Measurements from ENCODE around the gene ADARB2. TPM values are rescaled to one million over a fixed set of nuclear protein-coding genes. Genes with fewer than 3 reads are reported as not detected.
"Not testable (repeated sequence)": the region's sequence is repeated elsewhere in the genome, so short reads cannot be mapped to it uniquely, and the experiment has no call there.

Gene ADARB2
- total RNA-seq, 1 donor from 2014 or later, result 0.10 TPM

DNA sequence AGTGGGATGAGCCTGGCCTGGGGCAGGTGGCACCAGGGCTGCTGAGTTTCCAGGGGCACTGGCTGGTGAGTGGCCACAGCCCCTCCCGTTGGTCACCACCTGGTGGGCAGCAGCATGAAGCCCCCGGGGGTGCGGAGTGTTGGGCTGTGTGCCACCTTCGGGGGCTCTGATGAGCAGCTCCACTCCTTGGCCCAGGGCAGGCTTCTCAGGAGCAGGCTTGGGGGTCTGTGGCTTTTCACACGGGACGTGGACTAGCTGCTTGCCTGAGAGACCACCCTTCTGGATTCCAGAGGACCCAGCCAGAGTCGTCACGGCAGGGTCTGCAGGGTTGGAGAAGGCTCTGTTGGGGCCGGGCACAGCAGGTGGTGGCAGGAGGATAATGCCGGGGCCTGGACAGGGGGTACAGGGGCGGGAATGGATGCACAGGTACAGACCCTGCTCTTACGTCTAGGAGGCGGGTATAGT is 193.1 kb downstream of the ADARB2 start:
- no peak for DNase-seq

DNA sequence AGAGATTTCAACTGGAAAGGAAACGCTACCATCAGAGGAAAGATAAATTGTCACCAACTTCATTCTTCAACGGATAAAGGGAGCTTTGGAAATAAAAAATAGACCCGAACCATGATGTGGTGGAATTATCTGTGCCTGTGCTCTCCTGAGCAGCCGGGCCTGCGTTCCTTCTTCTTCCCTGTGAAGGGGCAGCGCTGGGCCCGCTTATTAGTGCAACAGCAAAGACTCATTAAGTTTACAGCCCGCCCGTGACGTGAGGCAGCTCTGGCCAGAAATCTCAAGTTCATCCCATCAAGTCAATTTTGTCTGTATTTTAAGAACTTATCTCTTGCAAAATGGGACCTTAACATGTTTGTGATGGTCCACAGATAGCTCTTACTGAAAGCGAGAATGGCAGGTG is 193.7 kb downstream of the ADARB2 start:
- no peak for DNase-seq

DNA sequence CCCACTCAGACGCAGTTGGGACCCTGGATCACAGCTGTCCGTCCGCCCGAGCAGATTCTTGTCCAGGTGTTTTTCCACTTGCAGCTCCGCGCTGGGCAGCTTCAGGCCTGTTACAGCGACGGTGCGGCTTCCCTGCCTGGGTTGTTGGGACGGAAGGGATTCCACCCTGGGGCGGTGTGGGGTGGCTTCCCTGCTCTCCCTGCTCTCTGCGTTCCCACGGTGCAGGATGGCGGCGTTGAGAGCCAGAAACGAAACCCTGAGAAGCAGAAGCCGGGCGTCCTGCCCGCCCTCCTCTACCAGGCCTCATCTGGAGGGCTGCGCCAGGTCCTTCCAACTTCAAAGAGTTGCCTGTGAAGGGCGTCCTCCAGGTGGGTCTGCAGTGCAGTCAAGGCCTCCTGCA is 194.4 kb downstream of the ADARB2 start:
- DNase-seq, result no peak

DNA sequence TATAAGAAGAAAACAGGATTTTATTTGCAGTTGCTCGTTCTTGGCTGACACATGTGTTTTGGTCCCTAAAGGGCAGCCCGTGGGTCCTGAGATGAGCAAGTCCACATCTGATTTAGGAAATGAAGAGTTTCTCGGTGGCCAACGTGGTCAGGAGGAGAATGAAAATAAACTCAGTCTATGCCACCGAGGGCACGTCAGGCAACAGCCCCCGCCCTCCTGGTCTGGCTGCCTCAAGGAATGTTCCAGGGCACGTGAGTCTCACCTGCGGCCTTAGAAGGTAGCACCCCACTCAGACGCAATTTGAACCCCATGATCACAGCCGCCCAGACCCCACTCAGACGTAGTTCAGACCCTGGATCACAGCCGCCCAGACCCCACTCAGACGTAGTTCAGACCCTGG is 197.2 kb downstream of the ADARB2 start:
- DNase-seq, result no peak

DNA sequence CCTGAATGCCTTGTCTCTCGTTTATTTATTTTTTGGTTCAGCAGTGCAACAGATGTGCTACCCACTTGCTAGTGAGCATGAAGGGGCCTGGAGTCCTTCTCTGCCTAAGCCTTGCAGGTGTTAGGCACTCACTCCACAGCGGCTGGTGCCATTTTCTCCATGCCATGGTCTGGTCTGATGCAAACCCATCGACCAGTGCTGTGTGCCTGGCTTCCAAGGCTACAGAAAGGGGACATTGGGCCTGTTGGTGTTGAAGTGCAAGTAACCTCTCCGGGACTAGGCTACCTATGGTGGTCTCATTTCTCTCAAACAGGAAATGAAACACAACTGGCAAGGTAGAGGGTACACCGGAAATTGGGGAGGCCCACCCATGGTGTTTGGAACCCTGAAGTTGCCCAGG is 198.1 kb downstream of the ADARB2 start:
- DNase-seq, result no peak

DNA sequence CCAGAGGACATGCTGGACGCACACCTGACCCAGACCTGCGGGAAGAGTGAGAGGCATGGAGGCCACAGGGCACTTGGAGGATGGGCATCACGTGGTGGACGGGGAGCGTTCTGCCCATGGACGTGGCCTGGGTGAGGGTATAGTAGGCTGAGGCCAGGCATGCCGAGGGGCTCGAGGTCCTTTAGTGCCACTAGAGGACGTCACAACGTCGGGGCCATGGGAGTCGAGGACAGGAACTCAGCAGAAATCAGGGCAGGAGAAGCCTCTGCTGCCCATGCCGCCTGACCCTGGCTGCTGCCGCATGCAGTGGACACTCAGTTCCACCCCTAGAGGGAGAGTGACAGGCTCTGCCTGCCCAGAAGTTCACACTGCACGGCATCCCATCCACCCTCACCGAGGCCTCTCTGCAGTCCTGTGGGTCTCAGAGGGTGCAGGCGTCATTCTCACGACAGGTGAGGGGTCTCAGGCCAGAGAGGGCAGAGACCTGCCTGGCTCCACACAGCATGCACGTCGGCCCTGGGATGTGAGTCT is 198.7 kb downstream of the ADARB2 start:
- no peak for DNase-seq

DNA sequence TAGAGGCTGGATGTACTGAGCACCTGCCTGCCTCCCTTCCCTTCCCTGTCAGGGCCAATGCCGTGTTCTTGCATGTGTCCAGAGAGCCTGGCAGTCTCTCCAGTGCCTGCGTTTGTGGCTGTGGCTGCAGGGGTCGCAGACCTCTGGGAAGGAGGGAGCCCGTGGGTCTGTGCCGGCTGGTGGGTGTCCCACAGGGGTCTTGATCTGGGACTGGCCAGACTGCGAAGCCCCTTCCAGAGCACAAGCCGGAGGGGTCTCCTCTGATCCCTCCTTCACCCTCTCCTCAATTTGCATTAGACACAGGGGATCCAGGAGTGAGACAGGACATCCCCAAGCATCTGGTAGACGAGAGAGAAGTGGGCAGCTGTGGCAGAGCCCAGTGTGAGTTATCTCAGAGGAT is 199.2 kb downstream of the ADARB2 start:
- no peak for DNase-seq

DNA sequence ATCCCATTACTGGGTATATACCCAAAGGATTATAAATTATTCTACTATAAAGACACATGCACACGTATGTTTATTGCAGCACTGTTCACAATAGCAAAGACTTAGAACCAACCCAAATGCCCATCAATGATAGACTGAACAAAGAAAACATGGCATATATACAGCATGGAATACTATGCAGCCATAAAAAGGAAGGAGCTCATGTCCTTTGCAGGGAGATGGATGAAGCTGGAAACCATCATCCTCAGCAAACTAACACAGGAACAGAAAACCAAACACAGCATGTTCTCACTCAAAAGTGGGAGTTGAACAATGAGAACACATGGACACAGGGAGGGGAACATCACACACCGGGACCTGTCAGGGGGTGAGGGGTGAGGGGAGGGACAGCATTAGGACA is 199.9 kb downstream of the ADARB2 start:
- DNase-seq, result not testable (repeated sequence)

DNA sequence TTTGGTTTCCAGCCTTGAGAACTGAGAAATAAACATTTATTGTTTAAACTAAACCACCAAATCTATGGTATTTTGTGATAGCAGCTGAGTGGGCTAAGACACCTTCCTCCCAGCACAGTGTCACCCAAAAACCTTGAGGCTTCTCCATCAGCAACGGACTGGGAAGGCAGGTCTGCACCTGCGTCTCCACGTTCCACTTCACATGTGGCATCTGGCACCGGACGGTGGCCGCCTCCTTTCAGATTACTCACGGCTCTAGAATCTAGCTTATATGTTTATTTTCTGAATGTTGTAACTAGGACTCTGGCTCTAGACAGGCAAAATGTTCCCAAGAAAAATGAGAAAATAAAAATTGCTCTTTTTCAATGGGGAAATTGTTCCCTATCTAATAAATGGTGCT is 201.0 kb downstream of the ADARB2 start:
- DNase-seq, result no peak

DNA sequence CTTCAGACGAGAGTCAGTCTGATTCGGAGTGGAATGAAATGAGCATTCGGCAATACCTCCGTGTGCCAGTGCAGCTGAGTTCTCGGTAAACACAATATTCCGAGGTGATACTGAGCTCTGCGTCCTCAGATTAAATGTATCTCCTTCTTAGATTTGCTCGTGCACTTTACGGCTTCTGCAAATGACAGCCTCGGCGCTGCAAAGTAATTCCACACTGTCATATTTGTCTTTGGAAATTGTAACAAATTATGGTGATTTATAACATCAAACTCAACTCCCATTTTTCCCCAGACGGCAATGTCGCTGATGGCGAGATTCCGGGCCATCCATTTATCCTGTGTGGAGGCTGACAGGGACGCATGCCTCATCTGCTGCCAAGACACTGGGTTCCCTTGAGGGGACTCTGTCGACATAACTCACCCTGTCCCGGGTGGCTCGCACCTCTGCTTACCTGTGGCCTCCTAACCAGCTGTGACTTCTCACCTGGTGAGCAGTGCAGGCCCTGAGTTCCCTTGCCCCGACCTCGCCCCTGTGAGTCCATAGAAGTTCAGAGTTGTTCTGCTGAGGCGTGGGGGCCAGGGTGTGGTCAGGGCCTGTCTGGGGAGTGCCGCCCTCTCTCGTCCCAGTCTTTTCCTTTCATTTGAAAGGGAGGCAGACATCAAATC is 201.9 kb downstream of the ADARB2 start:
- no peak for DNase-seq

DNA sequence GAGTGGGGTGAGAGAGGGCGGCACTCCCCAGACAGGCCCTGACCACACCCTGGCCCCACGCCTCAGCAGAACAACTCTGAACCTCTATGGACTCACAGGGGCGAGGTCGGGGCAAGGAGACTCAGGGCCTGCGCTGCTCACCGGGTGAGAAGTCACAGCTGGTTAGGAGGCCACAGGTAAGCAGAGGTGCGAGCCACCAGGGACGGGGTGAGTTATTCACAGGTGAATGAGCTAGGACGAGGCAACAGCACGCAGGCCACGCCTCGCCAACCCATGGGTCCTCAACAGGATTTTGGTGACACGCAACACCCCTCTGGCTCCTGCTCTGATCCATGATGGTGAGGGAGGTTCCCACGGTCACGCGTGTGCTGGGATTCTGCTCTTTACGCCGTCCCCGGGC is 202.5 kb downstream of the ADARB2 start:
- no peak for DNase-seq

DNA sequence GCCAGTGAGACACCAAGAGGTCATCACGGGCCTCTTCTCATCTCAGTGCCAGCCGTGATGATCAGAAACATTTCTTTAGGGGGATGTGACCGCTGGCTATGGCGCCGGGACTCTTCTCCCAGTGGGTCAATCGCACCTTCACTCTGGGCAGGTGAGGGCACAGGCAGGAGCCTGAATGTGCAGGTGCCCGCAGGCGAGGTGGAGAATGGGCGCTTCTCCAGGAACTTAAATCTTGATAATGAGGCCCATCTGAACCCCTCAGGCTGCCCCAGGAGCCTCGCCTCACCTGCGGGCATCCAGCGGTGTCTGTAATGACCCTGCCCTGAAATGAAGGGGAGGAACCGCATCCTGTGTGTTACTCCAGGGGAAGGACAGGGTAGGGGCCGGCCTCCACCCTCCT is 204.7 kb downstream of the ADARB2 start:
- DNase-seq, result no peak

DNA sequence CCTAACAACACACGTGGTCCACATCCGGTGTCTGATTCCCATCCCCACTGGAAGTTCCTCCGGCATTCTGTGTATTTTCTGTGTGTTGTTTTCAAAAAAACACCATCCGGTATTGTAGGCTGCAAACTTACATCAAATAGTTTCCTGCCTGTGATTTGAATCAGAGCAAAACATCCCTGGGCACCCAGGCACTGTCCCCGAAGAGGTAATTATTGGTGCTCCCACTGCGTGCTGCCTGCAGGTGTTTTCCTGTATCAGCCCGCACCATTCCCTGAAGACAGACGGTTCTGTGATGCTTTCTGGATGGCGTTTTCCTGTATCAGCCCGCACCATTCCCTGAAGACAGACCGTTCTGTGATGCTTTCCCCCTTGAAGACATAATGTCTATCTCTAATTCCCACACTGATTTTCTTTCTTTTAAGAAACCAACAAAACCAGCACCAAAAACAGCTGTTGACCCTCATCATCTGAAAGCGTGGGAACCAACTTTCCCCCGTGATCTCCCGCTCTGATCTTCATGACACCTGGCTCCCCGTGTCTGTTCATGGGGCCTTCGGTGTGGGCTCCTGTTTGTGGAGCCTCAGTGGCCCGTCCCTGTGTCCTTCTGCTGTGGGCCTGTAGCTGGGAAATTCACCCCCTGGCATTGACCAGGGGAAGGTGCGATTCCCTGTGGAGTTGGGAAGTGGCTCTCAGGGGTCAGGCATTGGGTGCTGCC is 205.3 kb downstream of the ADARB2 start:
- DNase-seq, result no peak

DNA sequence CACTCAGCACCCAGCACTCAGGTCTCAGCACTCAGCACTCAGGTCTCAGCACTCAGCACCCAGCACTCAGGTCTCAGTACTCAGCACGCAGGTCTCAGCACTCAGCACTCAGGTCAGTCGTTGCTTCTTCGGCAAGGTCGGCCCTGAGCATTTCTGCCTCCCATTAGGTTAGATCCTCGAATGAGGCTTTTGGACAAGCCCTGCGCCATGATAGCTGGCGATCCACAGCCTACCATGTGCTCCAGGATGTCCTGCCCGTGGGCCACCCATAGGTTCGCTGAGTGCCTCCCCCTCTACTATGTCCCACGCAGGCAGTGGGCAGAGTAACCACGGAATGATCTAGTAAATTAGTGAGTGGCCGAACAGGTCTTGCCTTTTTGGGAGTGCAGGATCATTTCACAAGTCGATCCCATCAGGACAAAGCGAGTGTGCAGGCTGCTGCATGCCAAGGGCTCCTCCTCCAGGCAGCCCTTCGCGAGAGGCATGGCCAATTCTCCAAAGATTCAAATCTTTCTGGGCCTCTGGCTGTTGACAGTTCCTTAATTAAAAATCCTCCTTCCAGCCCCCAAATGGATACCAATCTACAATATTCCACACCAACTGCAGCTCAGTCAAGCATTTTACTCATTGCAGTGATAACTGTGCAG is 206.3 kb downstream of the ADARB2 start:
- DNase-seq, result no peak

DNA sequence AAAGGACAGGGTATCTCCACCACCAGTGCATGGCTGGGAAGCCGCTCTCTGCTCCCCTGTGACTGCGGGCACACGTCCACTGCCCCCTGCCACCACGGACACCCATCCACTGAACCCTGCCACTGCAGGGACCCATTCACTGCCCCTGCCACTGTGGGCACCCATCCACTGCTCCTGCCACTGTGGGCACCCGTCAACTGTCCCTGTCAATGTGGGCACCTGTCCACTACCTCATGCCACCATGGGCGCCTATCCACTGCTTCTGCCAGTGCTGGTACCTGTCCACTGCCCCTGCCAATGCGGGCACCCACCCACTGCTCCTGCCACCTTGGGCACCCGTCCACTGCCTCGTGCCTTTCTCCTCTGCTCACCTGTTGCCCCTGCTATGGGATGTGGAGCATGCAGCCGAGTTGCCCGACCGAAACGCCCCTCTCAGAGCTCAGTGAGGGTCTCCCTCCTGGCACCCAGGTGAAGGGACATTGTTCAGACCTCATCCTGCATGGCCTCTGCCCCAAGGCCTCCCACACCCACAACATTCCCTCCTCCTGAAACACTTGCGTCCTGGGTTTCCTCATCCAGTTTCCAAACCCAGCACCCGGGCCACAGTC is 207.4 kb downstream of the ADARB2 start:
- DNase-seq, result no peak

DNA sequence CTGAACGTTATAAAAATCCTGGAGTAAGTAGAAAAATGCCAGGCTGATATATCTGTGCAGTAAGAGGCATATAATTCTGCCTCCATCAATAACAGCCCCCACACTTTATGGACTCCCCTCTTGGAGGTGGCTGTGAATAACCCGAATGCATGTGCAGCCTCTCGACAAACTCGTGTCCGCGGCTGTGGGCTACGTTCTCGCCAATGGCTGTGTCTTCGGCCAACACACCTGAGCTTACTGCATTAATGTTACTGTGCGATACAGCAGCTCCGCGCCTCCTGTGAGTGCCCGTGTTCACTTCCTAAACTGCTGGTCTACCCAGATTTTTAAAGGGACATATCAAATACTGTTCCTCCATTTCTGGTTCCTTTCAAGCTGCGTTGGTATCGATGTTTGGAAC is 209.4 kb downstream of the ADARB2 start:
- no peak for DNase-seq

DNA sequence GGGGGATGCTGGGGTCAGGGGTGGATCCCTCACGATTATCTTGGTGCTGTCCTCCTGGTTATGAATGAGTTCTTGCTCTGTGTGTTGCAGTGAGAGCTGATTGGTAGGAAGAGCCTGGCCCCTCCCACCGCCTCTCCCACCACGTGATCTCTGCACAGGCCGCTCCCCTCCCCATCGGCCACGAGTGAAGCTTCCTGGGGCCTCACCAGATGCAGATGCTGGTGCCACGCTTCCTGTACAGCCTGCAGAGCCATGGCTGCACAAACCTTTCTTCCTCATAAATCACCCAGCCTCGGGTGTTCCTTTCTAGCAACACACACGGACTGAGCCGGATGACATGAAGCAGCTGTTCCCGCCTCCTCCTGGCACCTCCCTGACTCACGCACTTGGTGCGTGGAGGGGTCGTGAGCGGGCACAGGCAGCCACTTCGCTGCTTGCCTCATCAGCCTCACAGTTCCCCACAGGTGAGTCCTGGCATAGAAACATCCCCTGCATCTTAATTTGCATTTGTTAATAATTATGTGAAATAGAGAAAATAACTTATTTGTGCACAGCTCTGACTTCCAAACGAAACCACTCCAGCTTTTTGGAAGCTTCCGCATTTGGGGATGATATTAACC is 210.8 kb downstream of the ADARB2 start:
- no peak for DNase-seq

DNA sequence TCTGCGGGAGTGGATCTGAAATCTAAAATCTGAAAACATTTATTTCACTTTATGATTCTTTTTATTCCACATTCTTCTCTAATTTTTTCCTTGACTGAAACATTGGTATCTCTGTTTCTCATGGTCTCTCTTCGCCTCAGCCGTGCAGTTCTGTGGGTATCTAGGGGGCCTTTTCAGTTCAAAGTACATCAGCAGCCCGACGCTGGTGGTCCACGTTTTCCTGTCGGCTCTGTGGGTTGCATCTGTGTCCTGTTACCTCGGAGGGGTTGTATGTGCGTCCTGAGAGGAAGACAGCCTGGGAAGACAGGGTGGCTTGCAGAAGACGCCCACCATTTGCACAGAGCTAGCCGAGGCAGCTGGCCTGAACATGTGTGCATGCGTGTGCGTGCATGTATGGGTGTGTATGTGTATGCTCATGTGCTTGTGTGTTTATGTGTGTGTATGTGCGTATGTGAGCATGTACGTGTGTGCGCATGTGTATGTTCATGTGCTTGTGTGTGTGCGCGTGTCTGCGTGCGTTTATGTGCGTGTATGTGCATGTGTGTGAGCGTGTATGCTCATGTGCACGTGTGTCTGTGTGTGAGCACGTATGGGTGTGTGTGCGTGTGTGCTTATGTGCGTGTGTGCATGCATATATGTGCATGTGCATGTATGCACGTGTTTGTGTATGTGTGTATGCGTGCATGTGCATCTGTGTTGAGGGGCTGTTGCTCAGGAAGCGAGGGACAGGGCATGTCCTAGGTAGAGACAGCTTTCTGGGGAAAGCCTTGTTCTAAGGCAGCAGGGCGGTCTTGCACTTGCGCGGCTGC is 211.8 kb downstream of the ADARB2 start:
- DNase-seq, result no peak

DNA sequence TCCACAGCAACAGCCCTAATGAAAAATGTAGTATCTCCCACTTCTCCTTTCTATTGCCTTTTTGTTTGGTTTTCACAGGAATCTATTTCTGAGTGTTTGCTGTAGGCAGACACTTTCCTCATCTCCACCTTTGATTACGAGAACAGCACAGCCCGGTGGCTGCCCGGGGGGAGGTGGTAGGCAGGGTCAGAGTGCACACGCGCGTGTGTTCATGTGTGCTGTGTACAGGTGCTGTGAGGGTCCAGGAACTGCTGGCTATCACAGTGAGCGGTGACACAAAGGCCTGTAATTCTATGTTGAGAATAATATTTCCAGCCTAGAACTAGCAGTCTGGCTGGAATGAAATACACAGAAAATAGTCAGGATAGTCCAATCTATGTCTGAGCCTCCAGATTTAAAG is 212.8 kb downstream of the ADARB2 start:
- DNase-seq, result no peak

DNA sequence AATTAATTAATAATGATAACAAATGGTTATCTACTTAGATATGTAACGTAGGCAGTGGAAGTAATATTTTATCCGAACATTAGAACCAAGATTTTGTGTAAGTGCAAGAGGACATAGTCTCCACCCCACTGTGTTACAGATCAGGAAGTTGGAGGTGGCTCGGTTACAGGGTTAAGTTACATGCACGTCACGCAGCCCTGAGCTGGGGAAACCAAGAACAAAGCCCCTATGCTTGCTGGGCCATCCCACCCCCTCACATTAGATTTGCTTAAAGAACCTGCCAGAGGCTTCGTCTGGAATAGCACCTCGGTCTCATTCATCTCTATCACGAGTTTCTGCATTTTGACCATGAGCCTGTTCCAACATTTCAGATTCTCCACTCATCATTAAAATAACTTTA is 214.1 kb downstream of the ADARB2 start:
- DNase-seq, result no peak

DNA sequence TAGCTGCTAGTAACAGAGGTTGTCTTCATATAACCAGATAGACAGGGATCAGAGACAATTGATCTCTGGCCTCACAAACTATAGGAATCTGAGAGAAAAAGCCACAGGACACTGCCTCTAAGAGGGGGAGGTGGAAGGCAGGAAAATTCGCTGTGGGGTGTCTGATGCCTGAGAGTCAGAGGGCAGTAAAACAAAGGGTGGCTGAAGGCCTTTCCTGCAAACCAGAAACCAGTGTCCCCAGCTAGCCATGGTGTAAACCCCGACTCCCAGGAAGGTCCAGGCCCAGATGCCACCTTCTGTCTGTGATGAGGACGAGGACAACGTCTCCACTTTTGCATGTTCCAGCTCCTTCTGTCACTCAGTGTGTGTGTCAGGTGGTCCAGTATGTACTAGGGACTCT is 215.1 kb downstream of the ADARB2 start:
- no peak for DNase-seq

DNA sequence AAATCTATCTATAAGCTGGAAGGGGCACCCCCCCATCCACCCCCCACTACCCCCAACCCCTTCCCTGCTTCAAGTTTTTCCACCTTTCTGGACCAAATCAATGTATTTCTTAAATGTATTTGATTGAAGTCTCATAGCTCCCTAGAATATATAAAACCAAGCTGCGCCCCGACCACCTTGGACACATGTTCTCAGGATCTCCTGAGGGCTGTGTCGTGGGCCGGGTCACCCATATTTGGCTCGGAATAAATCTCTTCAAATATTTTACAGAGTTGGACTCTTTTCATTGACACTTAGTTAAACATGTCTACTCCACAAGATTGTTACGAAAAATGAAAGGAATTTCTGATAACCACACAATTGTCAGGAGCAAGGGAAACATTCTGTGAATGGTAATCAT is 215.6 kb downstream of the ADARB2 start:
- DNase-seq, result no peak
